GM18505 (cell line): ENCODE results near the gene EXOC2.
"Not testable (repeated sequence)": the region's sequence is repeated elsewhere in the genome, so short reads cannot be mapped to it uniquely, and the experiment has no call there.

Source experiments
- ATAC-seq: cut with Tn5 transposase; IDR thresholded peaks from one replicate; pipeline ENCODE4 v1.9.1; 2021; ENCODE audit not compliant: unreplicated experiment
- POLR2A ChIP-seq: IDR thresholded peaks from 4 replicates; pipeline ENCODE4 v1.6.1; 2011; ENCODE audit warnings: borderline replicate concordance; ENCODE audit not compliant: insufficient read depth, insufficient read length; ENCODE audit errors: extremely low read depth

EXOC2 gene

GRCh38 chr6:683742-684440, 9.0 kb downstream of the EXOC2 start:
- no peak for ATAC-seq
- TF ChIP-seq POLR2A = no peak

GRCh38 chr6:680666-681340, 12.1 kb downstream of the EXOC2 start:
- no peak for TF ChIP-seq POLR2A
- ATAC-seq = no peak

- no peak for TF ChIP-seq POLR2A
- ATAC-seq = no peak
Observed at GRCh38 chr6:680251-680650, 12.7 kb downstream of the EXOC2 start.

- no peak for TF ChIP-seq POLR2A
- ATAC-seq = no peak
Observed at GRCh38 chr6:679282-679681, 13.7 kb downstream of the EXOC2 start.

GRCh38 chr6:678520-678919, 14.4 kb downstream of the EXOC2 start:
- TF ChIP-seq POLR2A = no peak
- no peak for ATAC-seq

- no peak for TF ChIP-seq POLR2A
Observed at GRCh38 chr6:677919-678318, 15.0 kb downstream of the EXOC2 start.

GRCh38 chr6:674956-675355, 18.0 kb downstream of the EXOC2 start:
- TF ChIP-seq POLR2A = no peak
- no peak for ATAC-seq

More at GRCh38 chr6:677919-678318, 15.0 kb downstream of the EXOC2 start:
- ATAC-seq = no peak

GRCh38 chr6:674406-674805, 18.5 kb downstream of the EXOC2 start:
- no peak for TF ChIP-seq POLR2A

GRCh38 chr6:667253-667927, 25.5 kb downstream of the EXOC2 start:
- no peak for ATAC-seq
- no peak for TF ChIP-seq POLR2A

More at GRCh38 chr6:674406-674805, 18.5 kb downstream of the EXOC2 start:
- no peak for ATAC-seq

GRCh38 chr6:665403-666267, 27.3 kb downstream of the EXOC2 start:
- ATAC-seq = no peak
- no peak for TF ChIP-seq POLR2A

- not testable (repeated sequence) for ATAC-seq
Observed at GRCh38 chr6:663788-664187, 29.2 kb downstream of the EXOC2 start.

- no peak for ATAC-seq
Observed at GRCh38 chr6:659716-660581, 33.0 kb downstream of the EXOC2 start.

GRCh38 chr6:658244-658643, 34.7 kb downstream of the EXOC2 start:
- no peak for TF ChIP-seq POLR2A
- ATAC-seq = no peak

More at GRCh38 chr6:659716-660581, 33.0 kb downstream of the EXOC2 start:
- TF ChIP-seq POLR2A = no peak

GRCh38 chr6:657743-658142, 35.2 kb downstream of the EXOC2 start:
- TF ChIP-seq POLR2A = no peak
- ATAC-seq = no peak
